Endothelial cell of umbilical vein (primary cell): ENCODE results near the gene RPS18. TPM values are rescaled to one million over a fixed set of nuclear protein-coding genes. Genes with fewer than 3 reads are reported as not detected.

Experiments used
- BruUV-seq: library from RNA; stranded (reverse); fragments of 400-500 nt; replicated peaks from 2 replicates; lab custom pipeline; 2021; lab: Mats Ljungman, UMichigan
- CTCF ChIA-PET: fragments of 300-600, 350-600 bp; sonication (Branson Sonifier 250); formaldehyde crosslinking; loops from one replicate; lab custom pipeline; 2021; ENCODE audit warnings: antibody characterized with exemption, inconsistent platforms; lab: Charles Lee
- POLR2A ChIA-PET: fragments of 300-600, 350-600 bp; sonication (Branson Sonifier 250); formaldehyde crosslinking; loops from one replicate; lab custom pipeline; 2021; ENCODE audit warnings: antibody characterized with exemption, inconsistent platforms; lab: Charles Lee
- DNase-seq: peaks from one replicate; pipeline ENCODE4 v3.0.0-alpha.2; 2011; ENCODE audit warnings: low read depth, low spot score
- FAIRE-seq: peaks from 2 replicates; lab custom pipeline; 2011; peaks lifted over from hg19 to GRCh38; lab: Jason Lieb, UNC
- H2AFZ ChIP-seq: 2 replicates; pipeline ENCODE4 v1.6.0; 2012; ENCODE audit warnings: low read depth, low read length, control low read depth, inconsistent platforms
- H3K27ac ChIP-seq: 2 replicates; pipeline ENCODE4 v1.5.1; 2011; ENCODE audit warnings: low read depth, mild to moderate bottlenecking, control low read depth, low read length, moderate library complexity; ENCODE audit not compliant: insufficient read depth
- H3K27me3 ChIP-seq, 2 experiments: 2 replicates each; pipeline versions ENCODE4 v1.6.0 to v1.6.1; 2011; ENCODE audit warnings: low read length in 2 of 2, mixed read lengths in 1 of 2; ENCODE audit not compliant: control insufficient read depth in 2 of 2, insufficient read depth in 2 of 2
- H3K36me3 ChIP-seq, 2 experiments: 2 replicates in 1 of 2; 3 replicates in 1 of 2; pipeline ENCODE4 v1.5.1; 2011; ENCODE audit warnings: low read length in 2 of 2, mild to moderate bottlenecking in 1 of 2, moderate library complexity in 1 of 2; ENCODE audit not compliant: control insufficient read depth in 2 of 2, insufficient read depth in 2 of 2; ENCODE audit errors: extremely low read depth in 1 of 2
- H3K4me1 ChIP-seq: 3 replicates; pipeline ENCODE4 v1.5.1; 2011; ENCODE audit warnings: mild to moderate bottlenecking, low read length; ENCODE audit not compliant: control insufficient read depth, insufficient read depth; ENCODE audit errors: extremely low read depth
- H3K4me2 ChIP-seq: 2 replicates; pipeline ENCODE4 v1.6.1; 2011; ENCODE audit warnings: low read length, control low read depth, mixed read lengths; ENCODE audit not compliant: insufficient read depth
- H3K4me3 ChIP-seq, 3 experiments: fragments of 200-600 bp in 1 of 3; sonication (generic), shearing (Covaris generic) in 1 of 3; replicated peaks in 1 of 3; 2 replicates each; pipeline ENCODE4 v1.5.1; 2011 to 2016; ENCODE audit warnings: control low read depth in 3 of 3, low read length in 3 of 3, mild to moderate bottlenecking in 2 of 3, inconsistent platforms in 1 of 3, low read depth in 1 of 3, moderate library complexity in 1 of 3; ENCODE audit not compliant: insufficient read depth in 1 of 3
- H3K79me2 ChIP-seq: 2 replicates; pipeline ENCODE4 v1.6.0; 2012; ENCODE audit warnings: low read length, inconsistent platforms; ENCODE audit not compliant: control insufficient read depth, insufficient read depth
- H3K9ac ChIP-seq: replicated peaks from 2 replicates; pipeline ENCODE3; 2011; ENCODE audit warnings: low read length, control low read depth; ENCODE audit not compliant: insufficient read depth; ENCODE audit errors: extremely low read depth
- H3K9me1 ChIP-seq: replicated peaks from 3 replicates; pipeline ENCODE4 v1.6.0; 2011; ENCODE audit warnings: mild to moderate bottlenecking, low read length; ENCODE audit not compliant: control insufficient read depth, insufficient read depth; ENCODE audit errors: extremely low read depth
- H3K9me3 ChIP-seq: replicated peaks from 2 replicates; pipeline ENCODE4 v1.5.1; 2012; ENCODE audit warnings: low read length, inconsistent platforms; ENCODE audit not compliant: control insufficient read depth, insufficient read depth
- H4K20me1 ChIP-seq: replicated peaks from 2 replicates; pipeline ENCODE3; 2011; ENCODE audit warnings: mild to moderate bottlenecking, low read length; ENCODE audit not compliant: control insufficient read depth, insufficient read depth; ENCODE audit errors: extremely low read depth
- FOS ChIP-seq: IDR thresholded peaks from 2 replicates; pipeline ENCODE4 v1.6.1; 2011; ENCODE audit warnings: mild to moderate bottlenecking, low read length, moderate library complexity, borderline replicate concordance; ENCODE audit not compliant: insufficient read depth
- GATA2 ChIP-seq: IDR thresholded peaks from 2 replicates; pipeline ENCODE4 v1.7.0; 2011; ENCODE audit warnings: low read depth, mild to moderate bottlenecking, moderate library complexity, mixed read lengths, low read length; ENCODE audit not compliant: insufficient read length, insufficient read depth
- JUN ChIP-seq: IDR thresholded peaks from 2 replicates; pipeline ENCODE4 v1.6.1; 2011; ENCODE audit warnings: borderline replicate concordance, low read depth; ENCODE audit not compliant: insufficient read length, insufficient read depth
- POLR2A ChIP-seq: IDR thresholded peaks from 2 replicates; pipeline ENCODE4 v1.6.1; 2012; ENCODE audit warnings: low read depth, mild to moderate bottlenecking, control low read depth, low read length
- POLR2AphosphoS5 ChIP-seq: IDR thresholded peaks from 2 replicates; pipeline ENCODE4 v1.6.1; 2012; ENCODE audit warnings: low read depth, mild to moderate bottlenecking, control low read depth, low read length, moderate library complexity; ENCODE audit not compliant: insufficient read depth
- dilution Hi-C: fragments of 300-500 bp; cut with MboI; formaldehyde crosslinking; loops from one replicate; pipeline ENCODE4 v1.15.0; 2019; ENCODE audit warnings: low sequenced_read_pairs; ENCODE audit not compliant: extremely low pct_ligation_motif_present
- intact Hi-C: fragments of 100-400 bp; cut with micrococcal nuclease; formaldehyde crosslinking; loops from one replicate; pipeline ENCODE4 v1.10.0; 2022
- polyA plus RNA-seq, 4 experiments: library from polyadenylated mRNA; depleted of rRNA in 3 of 4; stranded (reverse) in 3 of 4; unstranded in 1 of 4; fragments of >200 nt; gene quantifications; 2 replicates each; pipeline versions ENCODE4 v1.2.1 to v1.2.3, GENCODE V29; 2011 to 2012; ENCODE audit warnings: missing spikeins in 1 of 4
- total RNA-seq: library from RNA; stranded (reverse); gene quantifications from 2 replicates; pipeline ENCODE4 v1.2.3, GENCODE V29; 2021
- TF ChIP-seq, protein P1 (sequence below), 2 donors: IDR thresholded peaks; 1 replicate in 1 of 2; 2 replicates in 1 of 2; pipeline ENCODE4 v1.5.1; 2011; ENCODE audit warnings: low read length in 2 of 2, mild to moderate bottlenecking in 2 of 2, moderate library complexity in 2 of 2, control low read depth in 1 of 2, inconsistent platforms in 1 of 2, low read depth in 1 of 2; ENCODE audit not compliant: insufficient read depth in 1 of 2; ENCODE audit errors: extremely low read depth in 1 of 2
- TF ChIP-seq, protein P2 (sequence below): IDR thresholded peaks from 2 replicates; pipeline ENCODE4 v1.6.1; 2011; ENCODE audit not compliant: insufficient read depth, insufficient read length

Gene RPS18
- total and polyA plus RNA-seq, 2 donors (not counting 3 experiments of a cell fraction or from before 2014, with no cell fraction given), result 2,336 to 5,541 TPM

DNA sequence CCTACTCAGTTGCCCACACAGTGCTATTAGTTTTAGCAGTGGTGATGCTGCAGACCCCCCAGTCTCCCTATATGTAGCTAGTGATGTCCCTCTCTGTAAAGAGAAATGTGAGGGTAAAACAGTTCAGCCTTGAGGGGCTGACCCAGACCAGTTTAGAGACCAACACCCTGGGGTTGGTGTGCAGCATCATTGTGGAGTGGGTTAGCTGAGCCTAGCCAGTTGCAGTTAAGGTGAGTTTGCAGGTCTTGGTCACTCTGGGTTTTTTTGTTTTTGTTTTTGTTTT lies 4.6 kb downstream of the RPS18 start:
- Histone ChIP-seq H3K27me3 (no peaks in the 10 kb centered on the region), H3K79me2 (peaks cover 40% of the 10 kb centered on the region), H3K4me1 (peaks cover 43% of the 10 kb centered on the region), H2AFZ (no peak overlapping the region), H3K4me2 (peak overlapping the region; percentile 39), H3K9me1 (no peaks in the 10 kb centered on the region), H3K36me3 (peaks cover 8 to 37% of the 10 kb centered on the region in 2 experiments), H3K9me3 (no peaks in the 10 kb centered on the region), H4K20me1 (peaks cover 5% of the 10 kb centered on the region), H3K4me3 (peak overlapping the region in 2 of 3 experiments; percentile 26 to 53), H3K27ac (peak overlapping the region; percentile 4), H3K9ac (no peak overlapping the region)
- dilution Hi-C loops, result no loop called here
- no TSS peak for BruUV-seq
- intact Hi-C loops, result loop anchor here (2.0 kb wide), 1 partner anchor 36 kb away; no protein-coding TSS in a partner anchor
- POLR2A ChIA-PET, result interaction anchor here (0.6 to 1.0 kb wide), 2 partner anchors 13 to 34 kb away, joined by 4 to 5 read pairs; partner anchors contain the start of genes PFDN6 and WDR46
- DNase-seq (no peak), FAIRE-seq (peak; percentile 8)
- CTCF ChIA-PET, result interaction anchor here (0.8 to 4.0 kb wide), 8 partner anchors 12 to 149 kb away, joined by 3 to 39 read pairs (median 6); partner anchors contain the start of genes PFDN6, RGL2, TAPBP and WDR46
- TF ChIP-seq JUN (no peak), GATA2 (no peak), FOS (no peak), POLR2A (no peak), POLR2AphosphoS5 (no peak)
- TF ChIP-seq, protein P1, sequence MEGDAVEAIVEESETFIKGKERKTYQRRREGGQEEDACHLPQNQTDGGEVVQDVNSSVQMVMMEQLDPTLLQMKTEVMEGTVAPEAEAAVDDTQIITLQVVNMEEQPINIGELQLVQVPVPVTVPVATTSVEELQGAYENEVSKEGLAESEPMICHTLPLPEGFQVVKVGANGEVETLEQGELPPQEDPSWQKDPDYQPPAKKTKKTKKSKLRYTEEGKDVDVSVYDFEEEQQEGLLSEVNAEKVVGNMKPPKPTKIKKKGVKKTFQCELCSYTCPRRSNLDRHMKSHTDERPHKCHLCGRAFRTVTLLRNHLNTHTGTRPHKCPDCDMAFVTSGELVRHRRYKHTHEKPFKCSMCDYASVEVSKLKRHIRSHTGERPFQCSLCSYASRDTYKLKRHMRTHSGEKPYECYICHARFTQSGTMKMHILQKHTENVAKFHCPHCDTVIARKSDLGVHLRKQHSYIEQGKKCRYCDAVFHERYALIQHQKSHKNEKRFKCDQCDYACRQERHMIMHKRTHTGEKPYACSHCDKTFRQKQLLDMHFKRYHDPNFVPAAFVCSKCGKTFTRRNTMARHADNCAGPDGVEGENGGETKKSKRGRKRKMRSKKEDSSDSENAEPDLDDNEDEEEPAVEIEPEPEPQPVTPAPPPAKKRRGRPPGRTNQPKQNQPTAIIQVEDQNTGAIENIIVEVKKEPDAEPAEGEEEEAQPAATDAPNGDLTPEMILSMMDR (IDR thresholded peaks at IDR 0.05; ENCODE audit: extremely low read depth in 1 of 2, insufficient read depth in 1 of 2, low read depth in 1 of 2, low read length in 2 of 2), result no peak
- TF ChIP-seq, protein P2, sequence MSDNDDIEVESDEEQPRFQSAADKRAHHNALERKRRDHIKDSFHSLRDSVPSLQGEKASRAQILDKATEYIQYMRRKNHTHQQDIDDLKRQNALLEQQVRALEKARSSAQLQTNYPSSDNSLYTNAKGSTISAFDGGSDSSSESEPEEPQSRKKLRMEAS, result no peak
